Esophagus squamous epithelium (tissue), 4 donors: ENCODE measurements around the gene NKG7.

Experiments
- CTCF ChIP-seq, 6 experiments: fragments of 450-650 bp in 4 of 6; fragments of 200-600 bp in 2 of 6; sonication (generic) in 2 of 6; IDR thresholded peaks; one replicate each; pipeline ENCODE4 v1.5.1; 2016 to 2019; ENCODE audit warnings: antibody characterized with exemption in 6 of 6, mild to moderate bottlenecking in 4 of 6, moderate library complexity in 4 of 6
- POLR2A ChIP-seq, 4 donors: fragments of 450-650 bp; IDR thresholded peaks; one replicate each; pipeline ENCODE4 v1.6.1; 2017; ENCODE audit warnings: antibody characterized with exemption in 4 of 4, mild to moderate bottlenecking in 4 of 4, moderate library complexity in 3 of 4

- TF ChIP-seq POLR2A (IDR thresholded peaks at IDR 0.05) = no peak
- no peak for TF ChIP-seq CTCF (IDR thresholded peaks at IDR 0.05)
Measured at GRCh38 chr19:51347209-51347928, 25.1 kb downstream of the NKG7 start.
